ENCODE data around the gene TSC2. TPM values are rescaled to one million over a fixed set of nuclear protein-coding genes. Genes with fewer than 3 reads are reported as not detected.

The TSC2 gene
- total and polyA plus RNA-seq, 2 donors, result 50.2 to 55.9 TPM

DNA sequence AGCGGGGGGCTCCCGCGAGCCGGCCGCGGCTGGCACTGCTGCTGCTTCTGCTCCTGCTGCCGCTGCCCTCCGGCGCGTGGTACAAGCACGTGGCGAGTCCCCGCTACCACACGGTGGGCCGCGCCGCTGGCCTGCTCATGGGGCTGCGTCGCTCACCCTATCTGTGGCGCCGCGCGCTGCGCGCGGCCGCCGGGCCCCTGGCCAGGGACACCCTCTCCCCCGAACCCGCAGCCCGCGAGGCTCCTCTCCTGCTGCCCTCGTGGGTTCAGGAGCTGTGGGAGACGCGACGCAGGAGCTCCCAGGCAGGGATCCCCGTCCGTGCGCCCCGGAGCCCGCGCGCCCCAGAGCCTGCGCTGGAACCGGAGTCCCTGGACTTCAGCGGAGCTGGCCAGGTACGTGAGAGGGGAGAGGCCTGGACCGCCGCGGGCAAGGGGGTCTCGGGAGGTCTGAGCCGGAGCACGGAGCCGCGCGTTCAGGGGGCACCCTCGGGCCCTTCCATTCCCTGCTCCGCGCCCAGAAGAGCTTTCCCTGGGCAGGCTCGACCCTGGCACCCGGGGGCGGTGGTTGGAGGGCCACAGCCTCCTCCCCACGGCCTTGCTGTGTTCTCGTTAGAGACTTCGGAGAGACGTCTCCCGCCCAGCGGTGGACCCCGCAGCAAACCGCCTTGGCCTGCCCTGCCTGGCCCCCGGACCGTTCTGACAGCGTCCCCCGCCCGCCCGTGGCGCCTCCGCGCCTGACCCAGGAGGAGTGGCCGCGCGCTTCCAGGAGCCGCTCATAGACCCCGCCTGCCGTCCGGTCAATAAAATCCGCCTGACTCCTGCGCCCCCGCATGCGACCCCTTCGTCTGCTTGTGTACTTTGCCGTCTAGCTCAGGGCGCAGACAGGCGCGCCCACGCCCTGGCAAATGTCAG is 27.6 kb upstream of the TSC2 start:
- DNase-seq (ENCODE audit: extremely low spot score), result no peak
- WGBS, result 1% methylated on average over 96 of the region's 96 CpGs
- no peaks in the 10 kb centered on the region for H3K36me3 ChIP-seq (ENCODE audit: insufficient read depth)
- no peak overlapping the region for H3K27ac ChIP-seq (ENCODE audit: low read depth)
- H3K4me3 ChIP-seq (ENCODE audit: low read depth, low read length), result peak overlapping the region; percentile 19
- no peaks in the 10 kb centered on the region for H3K4me1 ChIP-seq (ENCODE audit: insufficient read depth)

DNA sequence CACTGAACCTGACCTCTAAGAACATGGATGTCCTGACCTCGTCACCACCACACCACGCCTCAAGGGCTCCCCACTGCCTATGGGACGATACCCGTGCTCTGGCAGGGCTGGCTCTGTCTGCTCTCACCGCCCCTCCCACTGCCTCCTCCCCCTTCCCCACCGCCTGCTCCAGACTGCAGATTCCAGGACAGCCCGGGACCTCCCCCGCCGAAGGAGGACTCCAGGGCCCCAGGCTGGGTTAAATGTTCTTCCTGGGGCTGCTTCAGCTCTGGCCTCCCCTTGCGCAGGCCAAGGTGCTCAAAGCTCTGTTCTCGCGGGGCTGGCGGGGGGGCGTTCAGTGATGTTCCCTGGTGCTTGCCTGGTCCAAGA is 25.1 kb upstream of the TSC2 start:
- H3K4me1 ChIP-seq (ENCODE audit: insufficient read depth), result no peaks in the 10 kb centered on the region
- no peak overlapping the region for H3K4me3 ChIP-seq (ENCODE audit: low read depth, low read length)
- H3K36me3 ChIP-seq (ENCODE audit: insufficient read depth), result no peaks in the 10 kb centered on the region
- no peak overlapping the region for H3K27ac ChIP-seq (ENCODE audit: low read depth)
- DNase-seq (ENCODE audit: extremely low spot score), result no peak
- WGBS, result 2% methylated on average over 14 of the region's 14 CpGs

DNA sequence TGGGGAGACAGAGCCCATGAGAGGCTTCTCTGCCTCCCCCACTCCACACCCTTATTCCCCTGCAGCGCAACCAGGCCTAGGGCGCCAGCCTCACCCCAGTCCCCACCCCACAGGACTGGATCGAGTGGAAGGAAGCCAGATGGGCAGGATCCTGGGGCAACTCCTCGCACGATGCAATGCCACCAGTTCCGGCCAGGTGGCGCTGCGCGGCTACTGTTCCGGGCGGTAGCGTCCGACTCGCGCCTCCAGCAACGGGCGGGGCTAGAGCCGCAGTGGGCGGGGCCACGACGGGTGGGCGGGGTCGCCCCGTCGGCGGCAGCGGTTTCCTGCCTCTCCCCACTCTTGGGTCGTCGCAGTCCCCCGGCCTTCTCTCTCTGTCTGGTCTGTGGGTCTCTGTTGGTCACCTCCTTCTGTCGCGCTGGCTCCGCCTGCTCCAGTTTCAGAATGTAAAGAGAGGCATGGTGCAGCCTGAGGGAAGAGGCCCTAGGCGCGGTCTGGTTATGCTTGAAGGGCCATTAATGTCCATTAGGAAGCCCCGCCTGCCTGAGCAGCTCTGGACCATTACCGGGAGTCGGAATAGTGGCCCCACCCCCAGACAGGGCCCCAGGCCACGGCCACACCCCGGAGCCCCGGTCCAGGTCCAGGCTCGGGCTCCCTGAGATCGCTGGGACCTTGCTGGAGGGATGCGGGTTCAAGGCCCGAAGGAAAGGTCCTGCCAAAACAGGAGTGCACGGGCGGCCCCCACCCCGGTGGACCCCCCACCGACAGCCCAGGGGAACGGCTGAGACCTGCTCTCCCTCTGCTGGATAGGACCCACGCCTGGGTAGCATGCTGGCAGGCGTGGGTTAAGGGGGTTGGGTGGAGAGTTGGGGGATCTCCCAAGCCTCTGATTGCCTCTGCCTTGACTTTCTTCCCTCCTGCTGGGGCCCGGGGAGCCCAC is 24.4 kb upstream of the TSC2 start:
- Histone ChIP-seq H3K4me3 (ENCODE audit: low read depth, low read length) (no peak overlapping the region), H3K36me3 (ENCODE audit: insufficient read depth) (no peaks in the 10 kb centered on the region), H3K27ac (ENCODE audit: low read depth) (peak overlapping the region; percentile 46), H3K4me1 (ENCODE audit: insufficient read depth) (no peaks in the 10 kb centered on the region)
- DNase-seq (ENCODE audit: extremely low spot score), result peak; percentile 70
- 11% methylated on average over 53 of the region's 53 CpGs for WGBS

GRCh38 chr16:2024032-2024420 is 23.8 kb upstream of the TSC2 start:
- Histone ChIP-seq H3K4me1 (ENCODE audit: insufficient read depth) (no peaks in the 10 kb centered on the region), H3K27ac (ENCODE audit: low read depth) (peak overlapping the region; percentile 46), H3K4me3 (ENCODE audit: low read depth, low read length) (no peak overlapping the region), H3K36me3 (ENCODE audit: insufficient read depth) (no peaks in the 10 kb centered on the region)
- DNase-seq (ENCODE audit: extremely low spot score), result no peak
- 91% methylated on average over 12 of the region's 12 CpGs for WGBS

- Histone ChIP-seq H3K4me1 (ENCODE audit: insufficient read depth) (no peaks in the 10 kb centered on the region), H3K27ac (ENCODE audit: low read depth) (no peak overlapping the region), H3K4me3 (ENCODE audit: low read depth, low read length) (no peak overlapping the region), H3K36me3 (ENCODE audit: insufficient read depth) (no peaks in the 10 kb centered on the region)
- DNase-seq (ENCODE audit: extremely low spot score), result no peak
- WGBS, result 93% methylated on average over 14 of the region's 14 CpGs
Observed at GRCh38 chr16:2025251-2025650, 22.5 kb upstream of the TSC2 start.

- H3K4me1 ChIP-seq (ENCODE audit: insufficient read depth), result no peaks in the 10 kb centered on the region
- no peaks in the 10 kb centered on the region for H3K36me3 ChIP-seq (ENCODE audit: insufficient read depth)
- peak overlapping the region; percentile 67 for H3K27ac ChIP-seq (ENCODE audit: low read depth)
- H3K4me3 ChIP-seq (ENCODE audit: low read depth, low read length), result peak overlapping the region; percentile 82
- 84% methylated on average over 16 of the region's 16 CpGs for WGBS
- no peak for DNase-seq (ENCODE audit: extremely low spot score)
Observed at GRCh38 chr16:2025878-2026460, 21.8 kb upstream of the TSC2 start.

GRCh38 chr16:2026461-2027023 is 21.2 kb upstream of the TSC2 start, which contains the start of gene NHERF2:
Gene NHERF2 (plus strand): TSS chr16:2026902. CDS start chr16:2027006, 104 bp downstream.
- H3K4me1 ChIP-seq (ENCODE audit: insufficient read depth), result no peaks in the 10 kb centered on the region
- WGBS, result 8% methylated on average over 58 of the region's 59 CpGs
- peak within 1 kb of the TSS; percentile 82 for H3K4me3 ChIP-seq (ENCODE audit: low read depth, low read length)
- peak within 1 kb of the TSS; percentile 67 for H3K27ac ChIP-seq (ENCODE audit: low read depth)
- no peak for DNase-seq (ENCODE audit: extremely low spot score)
- no peaks in the 10 kb centered on the region for H3K36me3 ChIP-seq (ENCODE audit: insufficient read depth)

GRCh38 chr16:2027024-2028010 is 20.5 kb upstream of the TSC2 start:
- Histone ChIP-seq H3K4me1 (ENCODE audit: insufficient read depth) (peaks cover under 1% of the 10 kb centered on the region), H3K27ac (ENCODE audit: low read depth) (peak overlapping the region; percentile 41), H3K36me3 (ENCODE audit: insufficient read depth) (no peaks in the 10 kb centered on the region), H3K4me3 (ENCODE audit: low read depth, low read length) (peak overlapping the region; percentile 82)
- WGBS, result 5% methylated on average over 76 of the region's 76 CpGs
- DNase-seq (ENCODE audit: extremely low spot score), result no peak

- 59% methylated on average over 3 of the region's 3 CpGs for WGBS
- Histone ChIP-seq H3K4me3 (ENCODE audit: low read depth, low read length) (peak overlapping the region; percentile 82), H3K27ac (ENCODE audit: low read depth) (no peak overlapping the region), H3K36me3 (ENCODE audit: insufficient read depth) (no peaks in the 10 kb centered on the region), H3K4me1 (ENCODE audit: insufficient read depth) (peaks cover 2% of the 10 kb centered on the region)
- DNase-seq (ENCODE audit: extremely low spot score), result no peak
Observed at GRCh38 chr16:2028146-2028545, 19.6 kb upstream of the TSC2 start.

DNA sequence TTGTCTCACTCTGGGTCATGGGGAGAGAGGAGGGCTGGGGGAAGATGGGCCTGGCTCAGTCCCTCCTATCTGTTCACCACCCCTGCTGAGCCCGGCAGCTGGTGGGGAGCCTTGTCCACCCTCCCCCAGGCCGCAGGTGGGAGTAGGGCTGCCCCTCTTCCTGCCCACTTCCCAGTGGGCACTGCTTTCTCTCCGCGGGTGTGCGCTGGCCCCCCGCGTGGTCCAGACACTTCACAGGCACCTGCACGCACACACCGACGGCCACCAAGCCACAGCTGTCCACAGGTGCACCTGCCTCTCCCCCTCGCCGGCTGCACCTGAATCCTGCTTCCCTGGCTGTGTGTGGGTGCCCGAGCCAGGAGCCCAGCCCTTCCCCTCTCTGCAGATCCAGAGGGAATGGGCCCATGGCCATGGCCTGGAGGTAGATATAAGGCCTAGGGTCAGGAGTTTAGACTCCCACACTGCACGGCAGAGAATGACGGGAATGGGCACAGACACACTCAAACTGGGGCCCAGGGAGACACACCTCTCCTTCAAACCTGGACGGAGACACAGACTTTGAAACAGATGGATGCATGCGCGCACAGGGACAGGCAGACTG is 19.1 kb upstream of the TSC2 start:
- Histone ChIP-seq H3K4me3 (ENCODE audit: low read depth, low read length) (peak overlapping the region; percentile 82), H3K4me1 (ENCODE audit: insufficient read depth) (peaks cover 2% of the 10 kb centered on the region)

GRCh38 chr16:2029350-2029749 is 18.4 kb upstream of the TSC2 start:
- H3K4me1 ChIP-seq (ENCODE audit: insufficient read depth), result peaks cover 2% of the 10 kb centered on the region
- DNase-seq (ENCODE audit: extremely low spot score), result no peak
- 69% methylated on average over 22 of the region's 22 CpGs for WGBS
- no peak overlapping the region for H3K27ac ChIP-seq (ENCODE audit: low read depth)
- no peak overlapping the region for H3K4me3 ChIP-seq (ENCODE audit: low read depth, low read length)
- H3K36me3 ChIP-seq (ENCODE audit: insufficient read depth), result no peaks in the 10 kb centered on the region

More for the DNA sequence above, 19.1 kb upstream of the TSC2 start:
- H3K36me3 ChIP-seq (ENCODE audit: insufficient read depth), result no peaks in the 10 kb centered on the region
- no peak overlapping the region for H3K27ac ChIP-seq (ENCODE audit: low read depth)
- 72% methylated on average over 18 of the region's 18 CpGs for WGBS
- no peak for DNase-seq (ENCODE audit: extremely low spot score)

GRCh38 chr16:2030036-2030435 is 17.7 kb upstream of the TSC2 start:
- Histone ChIP-seq H3K4me1 (ENCODE audit: insufficient read depth) (peaks cover 2% of the 10 kb centered on the region), H3K36me3 (ENCODE audit: insufficient read depth) (no peaks in the 10 kb centered on the region), H3K27ac (ENCODE audit: low read depth) (no peak overlapping the region), H3K4me3 (ENCODE audit: low read depth, low read length) (no peak overlapping the region)
- DNase-seq (ENCODE audit: extremely low spot score), result no peak
- WGBS, result 87% methylated on average over 11 of the region's 11 CpGs

Data from urinary bladder (tissue), 4 donors.